Measurements from ENCODE around the gene NT5DC1. TPM values are rescaled to one million over a fixed set of nuclear protein-coding genes. Genes with fewer than 3 reads are reported as not detected.

NT5DC1 gene
- total and polyA plus RNA-seq, 5 donors from 2014 or later, result 32.4 to 80.2 (median 66.3) TPM

DNA sequence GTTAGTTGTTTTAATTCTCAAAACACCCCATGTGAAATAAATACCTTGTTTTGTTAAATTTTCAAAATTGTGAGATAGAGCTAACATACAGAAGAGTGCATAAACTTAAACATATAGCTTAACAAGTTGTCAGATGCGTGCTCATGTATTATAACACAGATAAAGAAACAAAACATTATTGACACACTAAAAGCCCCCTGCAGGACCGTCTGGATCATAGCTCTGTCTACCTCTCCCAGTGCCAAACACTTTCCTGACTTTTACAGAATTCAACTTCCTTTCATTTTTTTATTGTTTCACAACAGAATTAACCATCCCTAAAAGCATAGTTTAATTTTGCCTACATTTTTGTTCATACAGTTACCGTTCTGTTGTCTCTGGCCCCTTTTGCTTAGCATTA, 22.1 kb upstream of the NT5DC1 start:
- no peak overlapping the region for H3K4me3 ChIP-seq (ENCODE audit: low read depth, low read length)
- H3K27me3 ChIP-seq (ENCODE audit: control insufficient read depth, insufficient read depth, low read length), result no peaks in the 10 kb centered on the region
- no peaks in the 10 kb centered on the region for H3K9me3 ChIP-seq (ENCODE audit: control insufficient read depth in 2 of 2, low read length in 2 of 2)
- DNase-seq (no peak), ATAC-seq (ENCODE audit: low read depth in 2 of 2) (no peak)
- Mint-ChIP-seq H3K9me3 (no peaks in the 10 kb centered on the region), H3K4me3 (no peak overlapping the region), H3K27me3 (peaks cover 25% of the 10 kb centered on the region), H3K4me1 (no peaks in the 10 kb centered on the region), H3K36me3 (no peaks in the 10 kb centered on the region), H3K27ac (no peak overlapping the region)
- H3K27ac ChIP-seq (ENCODE audit: insufficient read depth, low read length, poor library complexity, severe bottlenecking), result no peak overlapping the region
- no peaks in the 10 kb centered on the region for H3K4me1 ChIP-seq (ENCODE audit: control insufficient read depth, insufficient read depth, low read length, poor library complexity, severe bottlenecking)
- no peaks in the 10 kb centered on the region for H3K36me3 ChIP-seq (ENCODE audit: control insufficient read depth, insufficient read depth, low read length)

DNA sequence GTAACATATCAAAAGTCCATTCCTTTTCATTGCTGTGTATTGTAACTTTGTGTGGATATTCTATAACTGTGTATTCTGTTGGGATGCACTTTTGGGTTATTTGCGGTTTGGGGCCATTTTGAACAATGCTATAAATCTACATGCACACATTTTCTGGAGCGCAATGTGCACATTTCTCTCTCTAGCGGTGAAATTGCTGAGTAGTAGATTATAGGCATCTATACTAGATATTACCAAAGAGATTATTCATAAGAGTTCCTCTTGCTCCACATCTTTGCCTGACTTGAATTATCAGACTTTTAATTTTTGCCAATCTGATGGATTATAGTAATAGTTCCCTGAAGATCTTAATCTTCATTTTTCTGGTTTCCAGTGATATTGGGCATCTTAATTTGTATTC, 21.7 kb upstream of the NT5DC1 start:
- no peaks in the 10 kb centered on the region for H3K4me1 Mint-ChIP-seq
- peaks cover 25% of the 10 kb centered on the region for H3K27me3 Mint-ChIP-seq
- H3K4me3 Mint-ChIP-seq, result no peak overlapping the region
- Histone ChIP-seq H3K36me3 (ENCODE audit: control insufficient read depth, insufficient read depth, low read length) (no peaks in the 10 kb centered on the region), H3K4me3 (ENCODE audit: low read depth, low read length) (no peak overlapping the region), H3K9me3 (ENCODE audit: control insufficient read depth in 2 of 2, low read length in 2 of 2) (no peaks in the 10 kb centered on the region), H3K4me1 (ENCODE audit: control insufficient read depth, insufficient read depth, low read length, poor library complexity, severe bottlenecking) (no peaks in the 10 kb centered on the region), H3K27me3 (ENCODE audit: control insufficient read depth, insufficient read depth, low read length) (no peaks in the 10 kb centered on the region), H3K27ac (ENCODE audit: insufficient read depth, low read length, poor library complexity, severe bottlenecking) (no peak overlapping the region)
- no peaks in the 10 kb centered on the region for H3K36me3 Mint-ChIP-seq
- no peak overlapping the region for H3K27ac Mint-ChIP-seq
- no peak for DNase-seq
- H3K9me3 Mint-ChIP-seq, result no peaks in the 10 kb centered on the region
- no peak for ATAC-seq (ENCODE audit: low read depth in 2 of 2)

DNA sequence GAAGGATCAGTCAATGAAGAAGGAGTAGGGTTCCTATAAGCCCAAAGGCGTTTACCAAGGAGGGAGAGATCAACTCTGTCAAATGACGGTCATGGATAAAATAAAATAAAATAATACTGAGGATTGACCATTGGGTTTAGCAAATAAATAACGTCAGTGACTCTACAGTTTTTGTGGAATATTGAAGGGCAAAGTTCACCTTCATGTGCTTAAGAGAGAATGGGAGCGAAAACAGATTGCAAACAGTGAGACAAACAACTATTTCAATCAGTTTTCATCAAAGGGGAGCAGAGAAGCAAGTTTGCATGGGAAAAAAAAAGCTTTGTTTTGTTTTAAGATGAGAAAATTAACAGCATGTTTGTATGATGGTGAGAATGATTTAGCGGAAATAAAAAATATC, 17.6 kb upstream of the NT5DC1 start:
- Mint-ChIP-seq H3K36me3 (no peaks in the 10 kb centered on the region), H3K9me3 (no peaks in the 10 kb centered on the region)

GRCh38 chr6:116084284-116084683, 16.4 kb upstream of the NT5DC1 start:
- Mint-ChIP-seq H3K9me3 (no peaks in the 10 kb centered on the region), H3K4me1 (no peaks in the 10 kb centered on the region), H3K4me3 (no peak overlapping the region), H3K27ac (no peak overlapping the region), H3K27me3 (peaks cover 29% of the 10 kb centered on the region), H3K36me3 (no peaks in the 10 kb centered on the region)
- DNase-seq, result no peak
- no peak for ATAC-seq (ENCODE audit: low read depth in 2 of 2)
- H3K27me3 ChIP-seq (ENCODE audit: control insufficient read depth, insufficient read depth, low read length), result no peaks in the 10 kb centered on the region
- no peak overlapping the region for H3K27ac ChIP-seq (ENCODE audit: insufficient read depth, low read length, poor library complexity, severe bottlenecking)
- no peaks in the 10 kb centered on the region for H3K36me3 ChIP-seq (ENCODE audit: control insufficient read depth, insufficient read depth, low read length)
- H3K4me3 ChIP-seq (ENCODE audit: low read depth, low read length), result no peak overlapping the region
- H3K9me3 ChIP-seq (ENCODE audit: control insufficient read depth in 2 of 2, low read length in 2 of 2), result no peaks in the 10 kb centered on the region
- H3K4me1 ChIP-seq (ENCODE audit: control insufficient read depth, insufficient read depth, low read length, poor library complexity, severe bottlenecking), result no peaks in the 10 kb centered on the region

More for the DNA sequence above, 17.6 kb upstream of the NT5DC1 start:
- Histone ChIP-seq H3K9me3 (ENCODE audit: control insufficient read depth in 2 of 2, low read length in 2 of 2) (no peaks in the 10 kb centered on the region), H3K36me3 (ENCODE audit: control insufficient read depth, insufficient read depth, low read length) (no peaks in the 10 kb centered on the region), H3K27ac (ENCODE audit: insufficient read depth, low read length, poor library complexity, severe bottlenecking) (no peak overlapping the region), H3K27me3 (ENCODE audit: control insufficient read depth, insufficient read depth, low read length) (no peaks in the 10 kb centered on the region), H3K4me3 (ENCODE audit: low read depth, low read length) (no peak overlapping the region), H3K4me1 (ENCODE audit: control insufficient read depth, insufficient read depth, low read length, poor library complexity, severe bottlenecking) (no peaks in the 10 kb centered on the region)
- ATAC-seq (ENCODE audit: low read depth in 2 of 2) (no peak), DNase-seq (no peak)
- peaks cover 29% of the 10 kb centered on the region for H3K27me3 Mint-ChIP-seq
- H3K4me3 Mint-ChIP-seq, result no peak overlapping the region
- H3K4me1 Mint-ChIP-seq, result no peaks in the 10 kb centered on the region
- H3K27ac Mint-ChIP-seq, result no peak overlapping the region

DNA sequence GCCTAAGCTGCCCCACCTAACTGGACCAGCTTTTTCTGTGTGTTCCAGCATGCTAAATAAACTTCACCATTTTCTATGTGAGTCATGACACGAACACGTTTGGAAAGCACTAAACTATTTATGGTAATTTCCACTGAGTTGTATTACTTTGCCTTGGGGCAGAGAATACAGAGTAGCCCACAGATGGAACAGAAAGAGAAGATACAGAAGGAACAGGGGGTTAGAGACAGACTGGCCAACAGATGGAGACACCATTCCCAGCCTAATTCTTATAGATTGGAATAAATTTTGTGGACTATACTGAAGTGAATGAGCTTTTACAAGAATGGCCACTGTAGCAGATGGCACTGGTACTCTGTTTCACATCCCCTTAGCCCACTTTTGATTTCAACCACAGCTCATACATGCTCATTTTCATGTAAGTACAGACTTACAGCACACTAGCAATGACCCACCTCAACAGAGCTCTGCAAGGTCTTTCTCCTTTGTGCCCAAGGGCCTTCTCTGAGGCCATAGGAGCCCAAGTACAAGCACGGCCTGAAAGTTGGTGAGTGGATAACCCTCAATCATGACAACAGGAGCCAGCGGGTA, 13.1 kb upstream of the NT5DC1 start:
- Histone ChIP-seq H3K27ac (ENCODE audit: insufficient read depth, low read length, poor library complexity, severe bottlenecking) (no peak overlapping the region), H3K27me3 (ENCODE audit: control insufficient read depth, insufficient read depth, low read length) (no peaks in the 10 kb centered on the region), H3K36me3 (ENCODE audit: control insufficient read depth, insufficient read depth, low read length) (no peaks in the 10 kb centered on the region), H3K9me3 (ENCODE audit: control insufficient read depth in 2 of 2, low read length in 2 of 2) (no peaks in the 10 kb centered on the region), H3K4me3 (ENCODE audit: low read depth, low read length) (no peak overlapping the region), H3K4me1 (ENCODE audit: control insufficient read depth, insufficient read depth, low read length, poor library complexity, severe bottlenecking) (no peaks in the 10 kb centered on the region)
- Mint-ChIP-seq H3K9me3 (no peaks in the 10 kb centered on the region), H3K4me3 (no peak overlapping the region), H3K27me3 (peaks cover 23% of the 10 kb centered on the region), H3K36me3 (no peaks in the 10 kb centered on the region), H3K4me1 (no peaks in the 10 kb centered on the region), H3K27ac (no peak overlapping the region)
- ATAC-seq (ENCODE audit: low read depth in 2 of 2) (peak in 1 of 2 donors; percentile 66), DNase-seq (no peak)

GRCh38 chr6:116088946-116089345, 11.7 kb upstream of the NT5DC1 start:
- H3K9me3 ChIP-seq (ENCODE audit: control insufficient read depth in 2 of 2, low read length in 2 of 2), result no peaks in the 10 kb centered on the region
- no peak overlapping the region for H3K27ac ChIP-seq (ENCODE audit: insufficient read depth, low read length, poor library complexity, severe bottlenecking)
- Mint-ChIP-seq H3K4me1 (no peaks in the 10 kb centered on the region), H3K36me3 (no peaks in the 10 kb centered on the region), H3K27ac (no peak overlapping the region), H3K9me3 (no peaks in the 10 kb centered on the region), H3K4me3 (no peak overlapping the region), H3K27me3 (peaks cover 23% of the 10 kb centered on the region)
- ATAC-seq (ENCODE audit: low read depth in 2 of 2) (no peak), DNase-seq (no peak)
- H3K4me1 ChIP-seq (ENCODE audit: control insufficient read depth, insufficient read depth, low read length, poor library complexity, severe bottlenecking), result no peaks in the 10 kb centered on the region
- no peaks in the 10 kb centered on the region for H3K27me3 ChIP-seq (ENCODE audit: control insufficient read depth, insufficient read depth, low read length)
- H3K4me3 ChIP-seq (ENCODE audit: low read depth, low read length), result no peak overlapping the region
- H3K36me3 ChIP-seq (ENCODE audit: control insufficient read depth, insufficient read depth, low read length), result no peaks in the 10 kb centered on the region

DNA sequence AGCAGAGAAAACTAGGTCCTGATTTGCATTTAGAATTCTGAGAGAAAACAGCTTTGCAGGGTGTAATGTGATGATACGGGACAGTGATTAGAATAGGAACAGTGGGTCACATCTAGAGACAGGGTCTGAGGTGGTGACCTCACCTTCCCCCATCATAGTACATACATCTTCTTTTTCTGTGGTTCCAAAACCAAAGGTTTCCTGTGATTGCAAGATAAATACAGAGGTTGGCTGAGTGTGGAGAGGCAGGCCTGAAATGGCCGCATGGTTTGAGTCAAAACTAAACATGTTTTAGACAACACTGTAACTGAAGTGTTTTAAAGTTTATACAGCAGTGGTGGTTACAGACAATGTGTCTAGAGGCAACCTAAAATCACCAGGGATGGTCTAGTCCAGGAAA, 10.4 kb upstream of the NT5DC1 start:
- Histone ChIP-seq H3K27ac (ENCODE audit: insufficient read depth, low read length, poor library complexity, severe bottlenecking) (no peak overlapping the region), H3K4me3 (ENCODE audit: low read depth, low read length) (no peak overlapping the region), H3K4me1 (ENCODE audit: control insufficient read depth, insufficient read depth, low read length, poor library complexity, severe bottlenecking) (no peaks in the 10 kb centered on the region), H3K36me3 (ENCODE audit: control insufficient read depth, insufficient read depth, low read length) (no peaks in the 10 kb centered on the region), H3K9me3 (ENCODE audit: control insufficient read depth in 2 of 2, low read length in 2 of 2) (no peaks in the 10 kb centered on the region), H3K27me3 (ENCODE audit: control insufficient read depth, insufficient read depth, low read length) (no peaks in the 10 kb centered on the region)
- ATAC-seq (ENCODE audit: low read depth in 2 of 2), result peak in 1 of 2 donors; percentile 39
- Mint-ChIP-seq H3K4me3 (no peak overlapping the region), H3K4me1 (no peaks in the 10 kb centered on the region), H3K9me3 (peaks cover 0 to 2% (median 0%) of the 10 kb centered on the region in 7 donors), H3K27me3 (peaks cover 18% of the 10 kb centered on the region), H3K27ac (no peak overlapping the region), H3K36me3 (no peaks in the 10 kb centered on the region)
- DNase-seq, result no peak

DNA sequence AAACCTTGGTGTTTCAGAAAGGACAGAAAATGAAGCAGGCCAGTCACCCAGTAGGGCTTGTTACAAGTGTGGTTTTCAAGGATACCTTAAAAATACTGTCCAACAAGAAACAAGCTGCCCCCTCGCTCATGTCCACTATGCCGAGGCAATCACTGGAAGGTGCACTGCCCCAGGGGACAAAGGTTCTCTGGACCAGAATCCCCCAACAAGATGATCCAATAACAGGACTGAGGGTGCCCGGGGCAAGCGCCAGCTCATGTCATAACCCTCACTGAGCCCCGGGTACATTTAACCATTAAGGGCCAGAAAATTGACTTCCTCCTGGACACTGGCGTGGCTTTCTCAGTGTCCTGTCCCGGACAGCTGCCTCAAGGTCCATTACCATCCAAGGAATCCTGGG, 6.6 kb upstream of the NT5DC1 start:
- Mint-ChIP-seq H3K27ac (no peak overlapping the region), H3K4me3 (no peak overlapping the region), H3K9me3 (peaks cover 0 to 8% (median 2%) of the 10 kb centered on the region in 7 donors), H3K36me3 (no peaks in the 10 kb centered on the region), H3K27me3 (peaks cover 15% of the 10 kb centered on the region), H3K4me1 (peaks cover 0 to under 1% (median 0%) of the 10 kb centered on the region in 4 donors)
- Histone ChIP-seq H3K27ac (ENCODE audit: insufficient read depth, low read length, poor library complexity, severe bottlenecking) (no peak overlapping the region), H3K4me1 (ENCODE audit: control insufficient read depth, insufficient read depth, low read length, poor library complexity, severe bottlenecking) (no peaks in the 10 kb centered on the region), H3K27me3 (ENCODE audit: control insufficient read depth, insufficient read depth, low read length) (no peaks in the 10 kb centered on the region), H3K9me3 (ENCODE audit: control insufficient read depth in 2 of 2, low read length in 2 of 2) (peaks cover 0 to 9% of the 10 kb centered on the region in 2 experiments), H3K36me3 (ENCODE audit: control insufficient read depth, insufficient read depth, low read length) (no peaks in the 10 kb centered on the region), H3K4me3 (ENCODE audit: low read depth, low read length) (no peak overlapping the region)
- DNase-seq, result no peak
- no peak for ATAC-seq (ENCODE audit: low read depth in 2 of 2)

All from CD4-positive, CD25-positive, alpha-beta regulatory T cell (primary cell).